ENCODE data around the gene CBX8. TPM values are rescaled to one million over a fixed set of nuclear protein-coding genes. Genes with fewer than 3 reads are reported as not detected.
A peak's percentile ranks its signal among the peaks of the same experiment; 100 is the strongest.

CBX8 gene
- total RNA-seq, 1 donor from 2014 or later, result 9.4 TPM

GRCh38 chr17:79785900-79786810, 10.7 kb downstream of the CBX8 start:
- H3K9me3 Mint-ChIP-seq, result no peaks in the 10 kb centered on the region

DNA sequence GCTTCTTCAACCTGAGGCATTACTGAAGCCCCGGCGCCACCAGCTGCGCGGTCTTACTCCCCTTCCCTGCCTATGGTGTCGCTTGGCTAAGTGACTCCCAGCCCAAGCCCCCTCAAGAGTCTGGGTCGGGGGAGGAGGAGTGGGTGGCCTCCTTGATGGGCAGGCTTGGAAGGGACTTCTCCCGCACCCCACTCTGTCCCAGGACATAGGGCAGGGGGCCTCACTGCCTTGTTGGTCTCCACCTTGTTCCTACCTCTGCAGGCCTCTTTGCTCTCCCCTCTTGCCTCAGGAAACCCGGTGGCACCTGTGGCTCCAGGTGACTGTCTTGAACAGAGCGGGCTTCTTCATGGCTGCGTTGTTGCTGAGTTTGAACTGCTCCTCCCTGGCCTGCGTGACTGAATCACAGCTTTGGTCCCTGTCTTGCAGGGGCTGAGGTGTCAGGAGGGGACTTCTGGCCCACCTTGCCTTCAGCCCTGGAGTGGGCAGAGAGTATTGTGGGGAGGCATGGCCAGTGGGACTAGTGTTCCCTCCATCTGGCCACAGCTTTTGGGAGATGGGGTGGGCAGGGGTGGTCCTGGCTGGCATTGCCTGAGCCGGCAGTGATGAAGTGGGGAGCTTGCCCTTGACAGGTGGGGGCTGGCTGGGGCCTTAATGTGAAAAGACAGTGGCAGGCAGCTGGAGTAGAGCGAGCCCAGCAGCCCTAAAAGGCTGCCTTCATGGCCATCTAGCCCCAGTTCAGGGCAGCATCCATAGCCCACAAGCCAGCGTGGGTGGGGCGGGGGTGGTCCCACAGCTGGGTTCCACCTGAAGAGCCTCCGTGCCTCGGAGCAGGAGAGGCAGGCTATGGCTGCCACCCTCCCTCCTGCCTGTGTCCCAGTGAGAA, 11.6 kb downstream of the CBX8 start:
- Mint-ChIP-seq H3K36me3 (ENCODE audit: low read depth) (peaks cover 1% of the 10 kb centered on the region), H3K4me1 (peaks cover 2% of the 10 kb centered on the region), H3K9me3 (no peaks in the 10 kb centered on the region), H3K27ac (no peak overlapping the region), H3K4me3 (no peak overlapping the region), H3K27me3 (peaks cover 41% of the 10 kb centered on the region)
- intact Hi-C loops (cut with micrococcal nuclease), result no loop called here
- DNase-seq, result no peak

More at GRCh38 chr17:79785900-79786810, 10.7 kb downstream of the CBX8 start:
- Mint-ChIP-seq H3K36me3 (ENCODE audit: low read depth) (no peaks in the 10 kb centered on the region), H3K27me3 (peaks cover 42% of the 10 kb centered on the region), H3K4me3 (no peak overlapping the region), H3K4me1 (peaks cover 2% of the 10 kb centered on the region), H3K27ac (no peak overlapping the region)
- intact Hi-C loops (cut with micrococcal nuclease), result no loop called here
- DNase-seq, result no peak

GRCh38 chr17:79784353-79785016, 12.4 kb downstream of the CBX8 start:
- no peak overlapping the region for H3K27ac Mint-ChIP-seq
- peaks cover 1% of the 10 kb centered on the region for H3K36me3 Mint-ChIP-seq (ENCODE audit: low read depth)
- intact Hi-C loops (cut with micrococcal nuclease), result no loop called here
- peaks cover 46% of the 10 kb centered on the region for H3K27me3 Mint-ChIP-seq
- no peak for DNase-seq
- H3K9me3 Mint-ChIP-seq, result no peaks in the 10 kb centered on the region
- no peak overlapping the region for H3K4me3 Mint-ChIP-seq
- H3K4me1 Mint-ChIP-seq, result peaks cover 2% of the 10 kb centered on the region

- Mint-ChIP-seq H3K27ac (no peak overlapping the region), H3K36me3 (ENCODE audit: low read depth) (peaks cover 1% of the 10 kb centered on the region), H3K4me3 (no peak overlapping the region), H3K27me3 (peaks cover 45% of the 10 kb centered on the region), H3K4me1 (peaks cover 4% of the 10 kb centered on the region), H3K9me3 (no peaks in the 10 kb centered on the region)
- intact Hi-C loops (cut with micrococcal nuclease), result no loop called here
- no peak for DNase-seq
These were observed 13.0 kb downstream of the CBX8 start for GRCh38 chr17:79783891-79784290.

DNA sequence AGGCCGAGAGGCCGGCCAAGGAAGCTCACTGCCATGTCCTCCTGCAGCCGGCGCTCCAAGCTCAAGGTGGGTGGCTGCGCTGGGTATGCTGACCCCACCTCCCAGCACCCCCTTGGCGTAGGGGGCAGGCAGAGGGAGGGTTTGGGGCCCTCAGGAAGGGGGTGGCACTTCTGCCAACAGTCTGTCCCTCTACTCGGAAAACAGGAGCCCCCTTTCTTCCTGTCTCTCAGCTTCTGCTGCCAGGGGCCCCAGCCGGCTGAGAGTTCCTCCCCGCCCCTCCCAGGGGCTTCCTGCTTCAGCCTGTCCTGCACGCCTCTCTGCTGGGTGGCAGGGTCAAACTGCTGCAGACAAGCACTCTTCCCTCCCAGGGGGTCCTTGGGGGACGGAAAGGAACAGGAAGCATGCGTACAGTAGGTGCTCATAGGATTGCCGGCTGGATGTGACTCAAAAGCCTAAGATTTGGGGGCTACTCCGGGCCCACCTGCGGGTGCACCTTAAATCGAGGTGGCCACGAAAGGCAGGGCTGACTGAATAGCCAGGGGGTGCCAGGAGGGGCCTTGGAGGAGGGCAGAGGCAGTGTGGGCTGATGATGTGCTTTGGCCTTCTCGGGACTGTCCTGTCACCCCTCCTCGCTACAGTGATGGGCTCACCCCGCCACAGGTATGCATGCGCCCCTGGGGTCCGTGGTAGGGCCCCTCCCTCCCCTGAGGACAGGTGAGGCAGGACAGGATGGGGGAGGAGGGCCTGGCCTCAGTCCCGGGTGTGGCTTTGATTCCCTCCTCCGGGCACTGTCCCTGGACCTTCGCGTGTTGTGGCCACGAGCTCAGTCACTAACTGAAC, 14.9 kb downstream of the CBX8 start:
- no peak overlapping the region for H3K4me3 Mint-ChIP-seq
- H3K27ac Mint-ChIP-seq, result no peak overlapping the region
- intact Hi-C loops (cut with micrococcal nuclease), result no loop called here
- H3K9me3 Mint-ChIP-seq, result no peaks in the 10 kb centered on the region
- H3K27me3 Mint-ChIP-seq, result peaks cover 35% of the 10 kb centered on the region
- DNase-seq, result no peak
- H3K4me1 Mint-ChIP-seq, result peaks cover 9% of the 10 kb centered on the region
- peaks cover 1% of the 10 kb centered on the region for H3K36me3 Mint-ChIP-seq (ENCODE audit: low read depth)

DNA sequence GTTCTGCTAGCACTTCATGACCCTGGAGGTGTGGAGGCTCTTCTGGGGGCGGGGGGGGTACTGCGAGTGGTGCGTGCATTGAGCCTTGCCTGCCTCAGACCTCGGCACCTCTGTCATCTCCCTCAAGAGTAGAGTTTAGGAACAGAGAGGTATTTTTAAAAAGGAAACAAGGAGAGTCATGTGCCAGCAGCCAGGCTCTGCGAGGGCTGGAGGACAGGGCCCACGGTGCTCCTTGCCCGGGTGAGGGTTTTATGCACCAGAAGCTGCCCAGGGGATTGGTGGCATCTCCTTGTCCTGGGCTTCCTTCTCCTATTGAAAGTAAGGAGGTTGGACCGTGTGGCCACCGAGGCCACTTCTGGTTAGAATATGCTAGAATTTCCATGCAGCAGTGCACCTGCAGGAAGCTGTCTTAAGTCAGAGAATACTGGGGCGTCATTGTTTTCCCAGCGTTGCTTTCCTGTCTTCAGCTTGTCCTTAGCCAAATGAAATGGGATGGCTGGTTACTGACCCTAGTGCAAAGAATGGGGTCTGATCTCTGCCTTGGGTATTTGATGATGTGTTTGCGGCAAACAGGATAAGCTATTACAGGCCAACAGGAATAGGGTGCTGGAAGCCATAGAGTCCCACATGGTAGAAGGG, 15.7 kb downstream of the CBX8 start:
- Mint-ChIP-seq H3K27me3 (peaks cover 38% of the 10 kb centered on the region), H3K4me3 (no peak overlapping the region), H3K4me1 (peaks cover 14% of the 10 kb centered on the region)

GRCh38 chr17:79779661-79780365, 17.1 kb downstream of the CBX8 start:
- H3K27ac Mint-ChIP-seq, result peak overlapping the region; percentile 34
- H3K9me3 Mint-ChIP-seq, result no peaks in the 10 kb centered on the region
- H3K27me3 Mint-ChIP-seq, result peaks cover 51% of the 10 kb centered on the region
- peaks cover 14% of the 10 kb centered on the region for H3K4me1 Mint-ChIP-seq
- no peak overlapping the region for H3K4me3 Mint-ChIP-seq
- DNase-seq, result no peak
- intact Hi-C loops (cut with micrococcal nuclease), result loop anchor here (2.0 to 5.0 kb wide), 2 partner anchors 17 to 32 kb away; partner anchors contain the start of gene CBX8
- peaks cover 1% of the 10 kb centered on the region for H3K36me3 Mint-ChIP-seq (ENCODE audit: low read depth)

More for the DNA sequence above, 15.7 kb downstream of the CBX8 start:
- no peak for DNase-seq
- intact Hi-C loops (cut with micrococcal nuclease), result no loop called here
- H3K27ac Mint-ChIP-seq, result no peak overlapping the region
- no peaks in the 10 kb centered on the region for H3K9me3 Mint-ChIP-seq
- peaks cover 1% of the 10 kb centered on the region for H3K36me3 Mint-ChIP-seq (ENCODE audit: low read depth)

DNA sequence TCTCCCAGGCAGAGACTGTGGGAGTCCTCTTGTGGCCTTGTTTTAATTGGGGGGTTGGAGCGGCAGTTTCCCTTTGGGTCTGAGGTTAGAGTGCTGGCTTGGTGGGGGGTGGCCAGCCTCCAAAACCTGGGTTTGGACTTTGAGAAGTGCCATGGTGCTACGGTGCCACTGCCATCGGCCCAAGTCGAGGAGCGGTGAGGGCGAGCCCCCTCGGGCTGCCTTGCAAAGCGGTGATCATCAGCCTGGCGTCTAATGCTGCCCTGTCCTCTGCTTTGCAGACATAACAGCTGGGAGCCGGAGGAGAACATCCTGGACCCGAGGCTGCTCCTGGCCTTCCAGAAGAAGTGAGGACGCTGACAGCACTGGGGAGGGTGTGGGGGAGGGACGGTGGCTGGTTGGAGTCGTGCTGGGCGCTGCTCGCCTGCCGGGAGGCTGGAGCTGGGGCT, 17.8 kb downstream of the CBX8 start:
- H3K9me3 Mint-ChIP-seq, result no peaks in the 10 kb centered on the region
- H3K4me3 Mint-ChIP-seq, result peak overlapping the region; percentile 91
- peaks cover 1% of the 10 kb centered on the region for H3K36me3 Mint-ChIP-seq (ENCODE audit: low read depth)
- H3K27me3 Mint-ChIP-seq, result peaks cover 58% of the 10 kb centered on the region
- intact Hi-C loops (cut with micrococcal nuclease), result loop anchor here (2.0 to 5.0 kb wide), 2 partner anchors 18 to 33 kb away; partner anchors contain the start of gene CBX8
- DNase-seq, result no peak
- peaks cover 14% of the 10 kb centered on the region for H3K4me1 Mint-ChIP-seq
- peak overlapping the region; percentile 85 for H3K27ac Mint-ChIP-seq

DNA sequence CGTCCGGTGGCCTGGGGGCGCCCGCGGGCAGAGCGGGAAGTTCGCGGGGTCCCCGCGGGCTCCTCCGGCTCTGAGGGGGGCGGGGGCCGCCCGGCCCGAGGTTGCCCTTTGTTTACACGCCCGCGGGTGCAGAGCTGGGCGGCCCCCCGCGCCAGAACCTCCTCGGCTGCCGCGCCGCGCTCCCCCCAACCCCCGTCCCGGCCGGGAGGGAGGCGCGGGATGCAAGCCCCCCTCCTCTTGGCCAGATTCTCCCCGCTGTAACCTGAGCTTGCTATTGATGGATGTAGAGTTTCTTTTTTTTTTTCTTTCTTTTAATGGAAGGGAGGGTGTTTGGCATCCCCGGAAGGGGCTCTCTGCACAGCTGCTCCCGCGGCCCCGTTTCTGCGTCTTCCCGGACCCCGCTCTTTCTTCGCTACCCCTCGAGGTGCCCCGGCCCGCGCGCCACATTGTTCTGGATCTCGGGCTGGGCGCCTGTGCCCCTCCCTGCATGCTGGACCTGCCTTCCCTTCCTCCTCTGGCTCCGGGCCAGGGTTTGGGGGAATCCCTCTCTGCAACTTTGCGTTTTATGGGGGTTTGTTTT, 18.3 kb downstream of the CBX8 start:
- H3K36me3 Mint-ChIP-seq (ENCODE audit: low read depth), result peaks cover 1% of the 10 kb centered on the region
- H3K4me1 Mint-ChIP-seq, result peaks cover 14% of the 10 kb centered on the region
- H3K4me3 Mint-ChIP-seq, result peak overlapping the region; percentile 91
- H3K27me3 Mint-ChIP-seq, result peaks cover 62% of the 10 kb centered on the region
- no peaks in the 10 kb centered on the region for H3K9me3 Mint-ChIP-seq
- H3K27ac Mint-ChIP-seq, result peak overlapping the region; percentile 85
- intact Hi-C loops (cut with micrococcal nuclease), result loop anchor here (2.0 to 5.0 kb wide), 2 partner anchors 18 to 34 kb away; partner anchors contain the start of gene CBX8
- DNase-seq, result peak; percentile 71

- peak within 1 kb of the TSS; percentile 85 for H3K27ac Mint-ChIP-seq
- H3K36me3 Mint-ChIP-seq (ENCODE audit: low read depth), result peaks cover 1% of the 10 kb centered on the region
- peaks cover 64% of the 10 kb centered on the region for H3K27me3 Mint-ChIP-seq
- intact Hi-C loops (cut with micrococcal nuclease), result loop anchor here (2.0 to 5.0 kb wide), 2 partner anchors 19 to 34 kb away; partner anchors contain the start of gene CBX8
- no peaks in the 10 kb centered on the region for H3K9me3 Mint-ChIP-seq
- peak within 1 kb of the TSS; percentile 91 for H3K4me3 Mint-ChIP-seq
- peak; percentile 96 for DNase-seq
- H3K4me1 Mint-ChIP-seq, result peaks cover 14% of the 10 kb centered on the region
These were observed 18.9 kb downstream of the CBX8 start, which contains the start of gene CBX2 for GRCh38 chr17:79777894-79778503. Gene CBX2, plus strand, starts transcription at chr17:79778148. Its CDS starts 88 bp downstream, at chr17:79778236.

Data from activated CD4-positive, alpha-beta T cell treated with anti-CD3 and anti-CD28 coated beads, Interleukin-2, amount 10 ng/mL, durations not matched to agents 24 days and 14 days (primary cell).